Measurements from ENCODE around the gene FAM120AOS.

- no peak for TF ChIP-seq CTCF (IDR thresholded peaks at IDR 0.05; ENCODE audit: low read depth, low read length, poor library complexity, severe bottlenecking)
- TF ChIP-seq EZH2phosphoT487 (IDR thresholded peaks at IDR 0.05; ENCODE audit: borderline replicate concordance, low read length), result no peak
Observed at GRCh38 chr9:93467062-93467416, 13.7 kb upstream of the FAM120AOS start.
